Gastrocnemius medialis (tissue), 4 donors: Measurements from ENCODE around the gene PER3.

Experiments
- CTCF ChIP-seq, 5 experiments: fragments of 450-650 bp in 3 of 5; fragments of 200-600 bp in 2 of 5; sonication (generic) in 2 of 5; IDR thresholded peaks in 4 of 5; conservative IDR thresholded peaks in 1 of 5; 1 replicate in 4 of 5; 2 replicates in 1 of 5; pipeline ENCODE4 v1.5.1; 2016 to 2019; ENCODE audit warnings: antibody characterized with exemption in 5 of 5, mild to moderate bottlenecking in 3 of 5, moderate library complexity in 3 of 5
- POLR2A ChIP-seq, 2 donors: fragments of 450-650 bp; IDR thresholded peaks; one replicate each; pipeline ENCODE4 v1.6.1; 2017; ENCODE audit warnings: antibody characterized with exemption in 2 of 2, mild to moderate bottlenecking in 2 of 2, moderate library complexity in 2 of 2

GRCh38 chr1:7767176-7767575 is 16.9 kb upstream of the PER3 start:
- TF ChIP-seq CTCF (IDR thresholded peaks at IDR 0.05 in 4 of 5, conservative IDR thresholded peaks at IDR 0.05 in 1 of 5) (no peak), POLR2A (IDR thresholded peaks at IDR 0.05) (no peak)
